Stimulated activated naive B cell treated with anti-CD40 and anti-IgM and Interleukin-4, amounts not matched to agents 10 μg/mL and 1 μg/mL and 100 μg/mL, for 72 hours (primary cell): ENCODE data around the gene GNGT1.

ENCODE experiments used
- ATAC-seq, 2 donors: fragments of 150-1000 bp; cut with Tn5 transposase; replicated peaks; 2 replicates each; pipeline ENCODE4 v1.10.0; 2021; ENCODE audit warnings: moderate library complexity in 1 of 2
- DNase-seq: peaks from one replicate; pipeline ENCODE4 v3.0.0; 2021
- H3K27ac Mint-ChIP-seq: one replicate; pipeline ENCODE4 v1.8.0; 2022; ENCODE audit warnings: mild to moderate bottlenecking, mixed read lengths
- H3K27me3 Mint-ChIP-seq, 2 donors: one replicate each; pipeline ENCODE4 v1.8.0; 2022; ENCODE audit warnings: mixed read lengths in 2 of 2
- H3K36me3 Mint-ChIP-seq, 2 donors: one replicate each; pipeline ENCODE4 v1.8.0; 2022; ENCODE audit warnings: mixed read lengths in 2 of 2, mild to moderate bottlenecking in 1 of 2
- H3K4me1 Mint-ChIP-seq, 2 donors: one replicate each; pipeline ENCODE4 v1.8.0; 2022; ENCODE audit warnings: mixed read lengths in 2 of 2, mild to moderate bottlenecking in 1 of 2
- H3K4me3 Mint-ChIP-seq, 2 donors: one replicate each; pipeline ENCODE4 v1.8.0; 2022; ENCODE audit warnings: mild to moderate bottlenecking in 2 of 2, mixed read lengths in 2 of 2, moderate library complexity in 1 of 2
- H3K9me3 Mint-ChIP-seq, 2 donors: one replicate each; pipeline ENCODE4 v1.8.0; 2022; ENCODE audit warnings: mixed read lengths in 2 of 2, mild to moderate bottlenecking in 1 of 2

The GNGT1 gene

DNA sequence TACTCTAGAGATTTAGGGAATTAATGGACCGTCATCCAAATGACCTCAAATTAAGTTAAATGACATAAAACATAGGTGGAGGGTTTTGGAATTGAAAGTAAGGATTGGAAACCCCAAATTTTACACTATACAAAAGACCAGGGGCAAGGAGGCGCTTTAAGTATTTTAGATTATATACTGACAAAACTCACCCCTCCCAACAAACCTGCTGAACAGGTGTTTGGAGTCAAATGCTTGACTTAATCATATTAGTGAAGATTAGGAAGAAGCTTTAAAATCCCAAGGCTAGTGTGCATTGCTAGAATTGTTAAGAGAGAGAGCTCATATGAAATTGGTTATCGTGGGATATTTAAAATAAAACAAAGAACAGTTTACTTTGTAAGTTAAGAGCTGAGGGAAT lies at the start of gene GNGT1:
TSS of gene GNGT1 (plus strand) at position 301 of the 400 bp plus-strand sequence. CDS start 180 bp downstream, outside the sequence.
- Mint-ChIP-seq H3K4me1 (no peaks in the 10 kb centered on the region), H3K36me3 (no peaks in the 10 kb centered on the region), H3K9me3 (no peaks in the 10 kb centered on the region), H3K27me3 (peaks cover 8 to 12% of the 10 kb centered on the region in 2 donors), H3K27ac (no peak within 1 kb of the TSS), H3K4me3 (no peak within 1 kb of the TSS)
- no peak for DNase-seq
- ATAC-seq, result no peak

DNA sequence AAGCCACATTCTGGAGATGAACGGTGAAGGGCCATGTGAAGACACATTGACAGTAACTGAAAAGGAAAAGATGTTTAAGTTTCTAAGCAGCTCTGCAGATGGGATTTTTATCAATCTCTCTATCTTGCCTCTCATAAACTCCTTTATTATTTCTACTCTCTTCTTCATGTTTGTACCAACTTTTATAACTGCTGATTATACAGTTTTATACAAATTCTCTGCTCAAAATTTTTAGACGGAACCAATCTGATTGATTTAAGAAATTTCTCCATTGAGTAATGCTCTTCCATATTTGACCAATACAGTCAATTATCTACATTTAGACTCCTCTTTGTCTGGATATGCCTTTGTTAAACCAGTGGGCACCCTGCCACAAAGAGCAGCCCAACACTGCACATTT lies 47.5 kb upstream of the GNGT1 start:
- Mint-ChIP-seq H3K9me3 (no peaks in the 10 kb centered on the region), H3K27ac (no peak overlapping the region), H3K36me3 (no peaks in the 10 kb centered on the region), H3K4me3 (no peak overlapping the region), H3K4me1 (no peaks in the 10 kb centered on the region), H3K27me3 (peaks cover 11 to 29% of the 10 kb centered on the region in 2 donors)
- DNase-seq (no peak), ATAC-seq (no peak)

DNA sequence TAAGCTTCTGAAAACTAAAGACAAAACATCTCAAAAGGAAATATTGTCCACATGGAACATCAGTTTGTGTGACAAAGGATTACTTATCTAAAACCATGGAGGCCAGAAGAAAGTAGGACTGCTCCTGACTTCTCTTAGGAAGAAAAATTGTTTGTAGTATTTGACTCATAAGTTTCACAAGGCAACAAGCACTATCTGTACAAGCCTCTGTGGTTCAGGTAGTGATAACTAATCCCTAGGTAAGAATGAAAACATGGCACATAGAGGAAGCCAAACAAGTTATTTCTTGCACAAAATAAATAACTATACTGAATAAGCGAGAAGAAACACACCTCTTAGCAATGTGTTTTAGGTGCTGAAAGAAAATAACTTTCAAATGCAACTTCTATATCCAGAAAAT lies 46.1 kb upstream of the GNGT1 start:
- no peak overlapping the region for H3K4me3 Mint-ChIP-seq
- ATAC-seq (no peak), DNase-seq (no peak)
- H3K27ac Mint-ChIP-seq, result no peak overlapping the region
- no peaks in the 10 kb centered on the region for H3K4me1 Mint-ChIP-seq
- H3K36me3 Mint-ChIP-seq, result no peaks in the 10 kb centered on the region
- H3K27me3 Mint-ChIP-seq, result peaks cover 11 to 26% of the 10 kb centered on the region in 2 donors
- no peaks in the 10 kb centered on the region for H3K9me3 Mint-ChIP-seq

DNA sequence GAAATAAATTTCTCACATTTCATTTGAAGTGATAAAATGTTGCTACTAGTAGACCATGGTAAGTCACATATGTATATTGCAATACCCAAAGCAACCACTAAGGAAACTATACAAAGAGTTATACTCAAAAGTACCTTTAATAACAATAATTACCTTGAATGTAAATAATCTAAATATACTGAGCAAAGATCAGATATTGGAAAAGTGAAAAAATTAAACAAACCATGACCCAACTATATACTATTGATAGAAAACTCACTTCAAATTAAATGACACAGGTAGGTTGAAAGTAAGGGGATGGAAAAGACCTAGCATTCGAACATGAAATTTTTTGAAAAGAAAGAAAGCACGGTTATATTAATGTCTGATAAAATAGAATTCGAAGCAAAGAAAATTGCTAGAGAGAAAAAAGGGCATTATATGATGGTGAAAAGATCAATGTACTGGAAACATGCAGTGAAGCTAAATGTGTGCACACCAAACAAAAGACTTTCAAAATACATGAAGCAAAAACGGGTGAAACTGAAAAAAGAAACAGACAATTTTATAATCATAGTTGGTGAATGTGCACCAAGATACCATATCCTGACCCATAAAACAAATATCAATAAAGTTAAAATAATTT lies 44.9 kb upstream of the GNGT1 start:
- H3K4me3 Mint-ChIP-seq, result no peak overlapping the region
- H3K4me1 Mint-ChIP-seq, result no peaks in the 10 kb centered on the region
- DNase-seq, result no peak
- H3K27ac Mint-ChIP-seq, result no peak overlapping the region
- no peak for ATAC-seq
- H3K27me3 Mint-ChIP-seq, result peaks cover 4 to 20% of the 10 kb centered on the region in 2 donors
- no peaks in the 10 kb centered on the region for H3K9me3 Mint-ChIP-seq
- no peaks in the 10 kb centered on the region for H3K36me3 Mint-ChIP-seq

DNA sequence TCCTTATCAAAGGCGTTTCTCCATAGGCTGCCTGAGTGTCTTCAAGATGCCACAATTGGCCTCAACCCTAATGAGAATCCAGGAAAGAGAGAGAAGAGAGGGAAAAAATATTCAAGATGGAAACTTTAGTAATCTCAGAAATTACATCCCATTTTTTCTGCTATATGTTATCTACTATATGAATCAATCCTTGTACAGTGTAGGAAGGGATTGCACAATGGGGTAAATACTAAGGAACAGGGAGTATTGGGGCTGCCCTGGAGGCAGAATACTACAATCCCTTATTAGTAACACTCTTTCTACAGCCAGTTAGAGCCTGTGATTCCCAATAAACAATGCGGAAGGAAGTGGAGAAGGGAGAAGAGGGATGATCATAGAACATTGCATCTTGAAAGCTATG lies 43.7 kb upstream of the GNGT1 start:
- H3K9me3 Mint-ChIP-seq, result no peaks in the 10 kb centered on the region
- no peak overlapping the region for H3K4me3 Mint-ChIP-seq
- DNase-seq (no peak), ATAC-seq (no peak)
- no peaks in the 10 kb centered on the region for H3K36me3 Mint-ChIP-seq
- peaks cover 4 to 27% of the 10 kb centered on the region in 2 donors for H3K27me3 Mint-ChIP-seq
- no peak overlapping the region for H3K27ac Mint-ChIP-seq
- H3K4me1 Mint-ChIP-seq, result no peaks in the 10 kb centered on the region

DNA sequence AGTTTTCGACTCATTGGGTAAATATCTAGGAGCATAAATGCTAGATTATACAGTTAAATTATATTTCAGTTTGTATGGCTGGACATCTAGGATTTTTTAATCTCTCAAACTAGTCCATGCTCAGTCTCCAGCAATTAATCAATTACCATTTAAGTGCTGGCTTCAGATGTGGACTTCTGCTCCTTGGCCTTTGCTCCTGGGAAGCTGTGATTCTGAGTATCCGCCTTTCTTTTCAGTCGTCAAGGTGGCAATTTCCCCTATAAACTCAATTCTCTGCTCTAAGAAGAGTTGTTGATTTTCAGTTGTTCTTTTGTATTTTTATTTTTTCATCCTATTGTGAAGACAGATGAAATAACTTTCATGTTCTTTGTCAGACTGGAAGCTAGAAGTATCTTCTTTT lies 39.5 kb upstream of the GNGT1 start:
- no peak overlapping the region for H3K27ac Mint-ChIP-seq
- no peak overlapping the region for H3K4me3 Mint-ChIP-seq

DNA sequence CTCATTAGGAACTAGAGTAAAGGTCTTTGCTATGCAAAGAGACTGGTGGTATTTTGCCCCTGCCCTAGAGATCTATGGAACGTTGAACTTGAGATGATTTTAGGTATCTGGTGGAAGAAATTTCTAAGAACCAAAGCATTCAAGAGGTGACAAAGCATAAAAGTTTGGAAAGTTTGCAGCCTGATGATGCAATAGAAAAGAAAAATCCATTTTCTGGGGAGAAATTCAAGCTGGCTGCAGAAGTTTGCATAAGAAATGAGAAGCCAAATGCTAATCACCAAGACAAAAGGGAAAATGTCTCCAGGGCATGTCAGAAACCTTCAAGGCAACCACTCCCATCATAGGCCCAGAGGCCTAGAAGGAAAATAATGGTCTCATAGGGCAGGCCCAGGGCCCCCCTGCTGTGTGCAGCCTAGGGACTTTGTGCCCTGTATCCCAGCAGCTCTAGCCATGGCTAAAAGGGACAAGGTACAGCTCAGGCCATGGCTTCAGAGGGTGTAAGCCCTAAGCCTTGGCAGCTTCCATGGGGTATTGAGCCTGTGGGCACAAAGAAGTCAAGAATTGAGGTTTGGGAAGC lies 32.3 kb upstream of the GNGT1 start:
- DNase-seq (no peak), ATAC-seq (no peak)
- H3K27ac Mint-ChIP-seq, result no peak overlapping the region
- H3K9me3 Mint-ChIP-seq, result peaks cover 6 to 9% of the 10 kb centered on the region in 2 donors
- no peak overlapping the region for H3K4me3 Mint-ChIP-seq
- peaks cover 0 to 5% of the 10 kb centered on the region in 2 donors for H3K27me3 Mint-ChIP-seq
- peaks cover 3% of the 10 kb centered on the region in 2 donors for H3K36me3 Mint-ChIP-seq
- no peaks in the 10 kb centered on the region for H3K4me1 Mint-ChIP-seq

More for the DNA sequence above, 39.5 kb upstream of the GNGT1 start:
- Mint-ChIP-seq H3K27me3 (peaks cover 0 to 15% of the 10 kb centered on the region in 2 donors), H3K4me1 (no peaks in the 10 kb centered on the region), H3K9me3 (no peaks in the 10 kb centered on the region), H3K36me3 (no peaks in the 10 kb centered on the region)
- no peak for ATAC-seq
- DNase-seq, result no peak

DNA sequence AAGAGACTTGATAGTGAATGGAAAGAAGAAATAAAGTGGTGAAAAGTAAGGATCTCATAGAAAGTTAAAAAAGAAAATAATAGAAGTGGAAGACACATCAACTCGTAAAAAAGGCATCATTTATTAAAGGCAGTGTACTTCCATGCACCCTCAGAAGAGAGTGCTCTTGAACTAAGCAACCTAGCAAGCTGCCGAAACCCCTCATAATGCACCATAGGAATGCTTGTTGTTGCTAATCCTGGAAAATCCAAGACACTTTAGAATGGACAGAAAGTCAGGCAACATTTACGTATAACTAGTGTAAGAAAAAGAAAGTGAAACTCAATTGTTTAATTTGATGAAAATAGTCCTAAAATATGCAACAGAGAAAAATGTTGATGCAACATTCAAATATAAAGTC lies 28.6 kb upstream of the GNGT1 start:
- H3K27ac Mint-ChIP-seq, result no peak overlapping the region
- H3K27me3 Mint-ChIP-seq, result peaks cover 6 to 16% of the 10 kb centered on the region in 2 donors
- no peaks in the 10 kb centered on the region for H3K4me1 Mint-ChIP-seq
- ATAC-seq, result no peak
- peaks cover 3 to 6% of the 10 kb centered on the region in 2 donors for H3K36me3 Mint-ChIP-seq
- no peak overlapping the region for H3K4me3 Mint-ChIP-seq
- H3K9me3 Mint-ChIP-seq, result peaks cover 11 to 13% of the 10 kb centered on the region in 2 donors
- no peak for DNase-seq

DNA sequence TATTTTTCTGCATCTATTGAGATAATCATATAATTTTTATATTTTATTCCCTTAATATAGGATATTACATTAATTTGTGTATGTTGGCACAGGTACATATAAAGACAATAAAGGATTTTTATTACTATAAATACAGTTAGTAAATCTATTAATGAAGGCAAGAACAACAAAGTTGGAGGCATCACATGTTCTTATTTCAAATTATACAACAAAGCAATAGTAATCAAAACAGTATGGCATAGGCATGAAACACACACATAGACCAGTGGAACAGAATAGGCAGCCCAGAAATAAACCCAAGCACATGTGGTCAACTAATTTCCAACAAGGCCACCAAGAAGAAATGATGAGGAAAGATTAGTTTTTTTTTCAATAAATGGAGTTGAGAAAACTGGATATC lies 27.0 kb upstream of the GNGT1 start:
- H3K27ac Mint-ChIP-seq, result no peak overlapping the region
- H3K4me1 Mint-ChIP-seq, result no peaks in the 10 kb centered on the region
- ATAC-seq, result no peak
- peaks cover 4 to 5% of the 10 kb centered on the region in 2 donors for H3K9me3 Mint-ChIP-seq
- no peak overlapping the region for H3K4me3 Mint-ChIP-seq
- peaks cover 0 to 3% of the 10 kb centered on the region in 2 donors for H3K36me3 Mint-ChIP-seq
- no peak for DNase-seq
- peaks cover 6 to 16% of the 10 kb centered on the region in 2 donors for H3K27me3 Mint-ChIP-seq

DNA sequence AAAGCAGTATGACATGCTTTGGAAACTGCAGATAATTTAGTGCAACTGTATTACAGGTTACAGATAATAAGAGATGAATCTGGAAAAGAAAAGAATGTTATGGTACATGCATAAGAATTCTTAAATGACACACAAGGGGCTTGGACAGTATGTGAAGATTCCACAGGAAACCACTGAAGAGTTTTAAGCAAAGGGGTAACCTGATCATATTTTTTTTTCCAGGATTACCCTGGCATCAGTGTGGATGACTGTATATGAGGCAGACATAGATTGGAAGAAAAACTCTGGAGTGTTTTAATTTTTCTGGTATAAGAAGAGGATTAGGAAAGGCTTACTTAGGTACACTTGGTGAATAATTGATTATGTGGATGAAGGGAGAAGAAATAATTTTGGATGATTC lies 23.9 kb upstream of the GNGT1 start:
- no peaks in the 10 kb centered on the region for H3K4me1 Mint-ChIP-seq

DNA sequence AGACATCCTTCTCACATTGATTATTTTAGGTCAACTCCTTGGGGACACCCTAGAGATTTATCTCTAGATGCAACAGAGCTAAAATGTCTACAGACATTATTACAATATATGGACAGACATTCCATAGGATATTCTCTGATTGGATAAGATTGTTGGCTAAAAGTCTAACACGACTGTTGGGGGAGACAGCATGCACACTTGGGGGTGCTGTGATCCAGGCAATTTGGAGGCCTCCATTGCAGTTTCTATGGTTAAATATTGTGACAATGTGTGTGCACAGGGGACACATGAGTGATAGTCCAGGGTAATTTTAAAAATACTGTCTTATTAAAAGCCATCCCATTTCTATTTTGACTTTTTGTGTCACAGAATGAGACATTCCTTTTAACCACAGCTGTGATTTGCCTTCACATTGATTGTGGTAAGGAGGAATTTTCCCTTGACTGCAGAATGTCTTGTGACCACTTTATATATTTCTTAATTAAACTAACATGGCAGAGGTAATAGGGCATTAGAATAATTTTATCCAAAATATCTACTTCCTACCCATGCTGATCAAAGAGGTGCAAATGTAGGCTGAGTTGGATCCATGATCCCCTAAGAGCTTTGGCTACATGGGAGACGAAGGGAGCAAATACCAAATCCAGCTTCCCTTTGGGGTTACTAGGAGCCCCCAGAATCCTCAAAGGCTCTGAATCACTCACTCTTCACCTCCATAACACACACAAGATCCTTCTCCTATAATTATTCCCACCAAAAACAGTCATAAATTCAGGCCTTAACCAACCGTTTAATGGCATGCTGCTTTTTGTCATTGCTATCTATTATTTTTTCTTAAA lies 23.1 kb upstream of the GNGT1 start:
- Mint-ChIP-seq H3K9me3 (peaks cover 4 to 5% of the 10 kb centered on the region in 2 donors), H3K4me1 (peaks cover 0 to 1% of the 10 kb centered on the region in 2 donors), H3K27me3 (peaks cover 10 to 24% of the 10 kb centered on the region in 2 donors), H3K36me3 (peaks cover 0 to 4% of the 10 kb centered on the region in 2 donors), H3K4me3 (no peak overlapping the region), H3K27ac (no peak overlapping the region)
- DNase-seq, result no peak
- no peak for ATAC-seq

More for the DNA sequence above, 23.9 kb upstream of the GNGT1 start:
- Mint-ChIP-seq H3K36me3 (peaks cover 0 to 3% of the 10 kb centered on the region in 2 donors), H3K4me3 (no peak overlapping the region), H3K27me3 (peaks cover 6 to 22% of the 10 kb centered on the region in 2 donors), H3K27ac (no peak overlapping the region), H3K9me3 (peaks cover 4 to 5% of the 10 kb centered on the region in 2 donors)
- DNase-seq (no peak), ATAC-seq (no peak)

DNA sequence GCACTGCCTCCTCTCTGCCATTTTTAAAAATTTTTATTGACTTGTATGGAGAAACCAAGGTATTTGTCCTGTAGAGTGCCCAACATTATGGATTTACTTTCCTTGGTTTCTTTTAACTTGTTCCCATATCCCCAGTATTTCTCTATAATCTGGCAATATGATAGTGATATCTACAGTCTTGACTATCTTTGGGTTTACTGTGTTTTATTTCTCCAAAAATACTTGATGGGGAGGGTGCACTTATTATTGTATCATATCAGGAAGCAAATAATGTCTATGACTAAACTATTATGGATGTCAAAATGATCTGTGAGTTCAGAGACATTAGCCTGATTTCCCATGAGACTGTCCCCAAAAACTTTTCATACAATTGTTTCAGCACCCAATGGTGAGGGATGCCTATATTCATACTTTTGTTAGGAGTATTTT lies 22.4 kb upstream of the GNGT1 start:
- H3K27me3 Mint-ChIP-seq, result peaks cover 16 to 29% of the 10 kb centered on the region in 2 donors
- peaks cover 4 to 5% of the 10 kb centered on the region in 2 donors for H3K9me3 Mint-ChIP-seq
- no peak overlapping the region for H3K4me3 Mint-ChIP-seq
- DNase-seq (no peak), ATAC-seq (no peak)
- H3K4me1 Mint-ChIP-seq, result peaks cover 0 to 2% of the 10 kb centered on the region in 2 donors
- no peak overlapping the region for H3K27ac Mint-ChIP-seq
- H3K36me3 Mint-ChIP-seq, result peaks cover 0 to 5% of the 10 kb centered on the region in 2 donors

DNA sequence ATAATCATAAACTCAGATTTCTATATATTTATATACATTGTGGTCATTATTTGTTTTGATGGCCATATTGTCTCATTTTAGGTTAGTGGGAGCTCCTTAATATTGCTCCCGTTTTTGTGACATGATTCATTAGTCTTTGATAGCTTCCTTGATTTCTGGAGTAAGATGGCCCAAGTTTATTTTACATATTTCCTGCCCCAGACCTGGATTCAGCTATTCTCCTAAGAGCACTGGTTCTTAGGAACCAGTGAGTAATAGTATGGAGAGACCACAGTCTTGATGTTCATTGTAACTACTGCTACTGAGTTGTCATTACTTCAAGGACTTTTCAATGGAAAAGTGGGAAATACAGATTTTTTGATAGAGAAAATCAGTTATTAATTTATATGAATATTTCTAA lies 21.8 kb upstream of the GNGT1 start:
- H3K36me3 Mint-ChIP-seq, result peaks cover 0 to 3% of the 10 kb centered on the region in 2 donors

DNA sequence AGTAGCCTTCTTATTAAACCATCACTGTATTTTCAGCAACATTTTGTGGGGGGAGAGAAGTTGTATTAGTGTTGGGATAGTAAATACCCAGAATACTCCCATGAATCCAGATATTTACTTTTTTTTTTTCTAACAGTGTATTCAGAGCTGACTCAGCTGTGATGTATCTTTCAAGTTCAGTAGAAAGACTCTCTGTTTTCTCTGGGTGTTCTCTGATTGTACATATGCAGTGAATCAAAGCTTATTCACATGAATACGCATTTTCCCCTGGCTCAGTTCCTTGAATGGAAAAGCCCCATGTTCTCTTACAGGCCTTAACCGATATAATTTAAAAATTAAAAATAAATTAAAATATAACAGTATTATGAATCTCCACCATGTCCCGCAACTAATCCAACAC lies 17.1 kb upstream of the GNGT1 start:
- ATAC-seq (no peak), DNase-seq (no peak)
- H3K9me3 Mint-ChIP-seq, result no peaks in the 10 kb centered on the region
- peaks cover 2% of the 10 kb centered on the region in 2 donors for H3K36me3 Mint-ChIP-seq
- peaks cover 46 to 48% of the 10 kb centered on the region in 2 donors for H3K27me3 Mint-ChIP-seq
- peaks cover 8 to 19% of the 10 kb centered on the region in 2 donors for H3K4me1 Mint-ChIP-seq
- H3K4me3 Mint-ChIP-seq, result no peak overlapping the region
- no peak overlapping the region for H3K27ac Mint-ChIP-seq

More for the DNA sequence above, 21.8 kb upstream of the GNGT1 start:
- H3K9me3 Mint-ChIP-seq, result peaks cover 1 to 3% of the 10 kb centered on the region in 2 donors
- no peak for DNase-seq
- peaks cover 0 to 2% of the 10 kb centered on the region in 2 donors for H3K4me1 Mint-ChIP-seq
- no peak for ATAC-seq
- H3K27ac Mint-ChIP-seq, result no peak overlapping the region
- peaks cover 19 to 33% of the 10 kb centered on the region in 2 donors for H3K27me3 Mint-ChIP-seq
- no peak overlapping the region for H3K4me3 Mint-ChIP-seq
